RWPE1 (cell line): ENCODE results near the gene HSFX2.
A peak's percentile ranks its signal among the peaks of the same experiment; 100 is the strongest.
"Not testable (repeated sequence)": the region's sequence is repeated elsewhere in the genome, so short reads cannot be mapped to it uniquely, and the experiment has no call there.

ENCODE experiments used
- CTCF ChIA-PET: fragments of 350-600 bp; sonication (Branson Sonifier 250); formaldehyde crosslinking; extraction: SDS; loops from one replicate; lab custom pipeline; 2021; lab: Yijun Ruan, JAX
- POLR2A ChIA-PET: fragments of 400-600 bp; formaldehyde crosslinking; extraction: SDS; loops from one replicate; lab custom pipeline; 2020; ENCODE audit warnings: antibody characterized with exemption; ENCODE audit not compliant: low non-redundant PET; lab: Yijun Ruan, JAX
- DNase-seq: peaks from one replicate; pipeline ENCODE4 v3.0.0; 2012; ENCODE audit warnings: low spot score
- H3K27ac ChIP-seq: fragments of 450-650 bp; 2 replicates; pipeline ENCODE4 v1.5.1; 2017
- CTCF ChIP-seq: fragments of 450-650 bp; conservative IDR thresholded peaks from 2 replicates; pipeline ENCODE4 v1.5.1; 2017; ENCODE audit warnings: low read depth, mild to moderate bottlenecking

Gene HSFX2

GRCh38 chrX:149631234-149632165 is 36.4 kb upstream of the HSFX2 start, which contains the start of gene TMEM185A:
TMEM185A (minus strand) TSS chrX:149631792; CDS start chrX:149631580, 212 bp downstream.
- TF ChIP-seq CTCF, result no peak
- peak; percentile 16 for DNase-seq
- POLR2A ChIA-PET, result no interaction called here
- peak within 1 kb of the TSS; percentile 65 for H3K27ac ChIP-seq
- CTCF ChIA-PET, result interaction anchor here (0.6 kb wide), 1 partner anchor 12 kb away, joined by 3 read pairs; no protein-coding TSS in a partner anchor

- CTCF ChIA-PET, result interaction anchor here (0.6 kb wide), 2 partner anchors 11 to 245 kb away, joined by 3 read pairs; no protein-coding TSS in a partner anchor
Measured at GRCh38 chrX:149630681-149631233, 35.6 kb upstream of the HSFX2 start.

DNA sequence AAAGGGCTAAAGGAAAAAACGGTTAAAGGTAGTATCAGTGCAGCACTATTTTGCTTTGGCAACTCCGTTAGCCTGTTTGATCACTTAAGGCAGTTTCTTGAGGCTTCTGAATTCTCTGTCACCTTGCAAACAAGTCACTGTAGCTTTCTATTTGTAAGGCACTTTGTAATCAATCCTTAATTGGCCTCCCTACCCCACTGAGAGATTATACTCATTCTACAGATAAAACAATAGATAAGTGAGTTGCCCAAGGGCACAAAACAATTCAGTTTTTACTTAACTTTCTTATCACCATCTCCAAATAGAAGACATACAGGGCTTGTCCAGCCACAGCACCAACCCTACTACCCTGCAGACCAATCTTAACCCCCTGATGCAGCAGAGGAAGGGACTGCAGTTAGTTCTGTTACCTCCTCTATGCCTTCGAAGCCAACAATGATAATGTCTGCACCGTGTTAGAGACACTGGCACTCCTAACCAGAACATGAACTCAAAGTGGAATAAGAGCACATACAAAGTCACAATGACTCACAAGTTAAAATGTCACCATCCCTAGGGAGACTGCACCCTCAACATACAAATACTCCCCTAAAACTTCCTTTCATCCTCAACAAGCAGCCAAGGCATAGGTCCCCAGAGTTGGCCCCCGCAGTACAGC is 34.7 kb upstream of the HSFX2 start:
- POLR2A ChIA-PET, result no interaction called here
- DNase-seq, result no peak
- H3K27ac ChIP-seq, result no peak overlapping the region
- CTCF ChIA-PET, result interaction anchor here (0.6 kb wide), 1 partner anchor 246 kb away, joined by 3 read pairs; no protein-coding TSS in a partner anchor
- TF ChIP-seq CTCF, result no peak

More at GRCh38 chrX:149630681-149631233, 35.6 kb upstream of the HSFX2 start:
- no peak; the same call in 1 of the 2 replicates for TF ChIP-seq CTCF
- DNase-seq, result peak; percentile 5
- H3K27ac ChIP-seq, result peak overlapping the region; percentile 65
- POLR2A ChIA-PET, result no interaction called here

DNA sequence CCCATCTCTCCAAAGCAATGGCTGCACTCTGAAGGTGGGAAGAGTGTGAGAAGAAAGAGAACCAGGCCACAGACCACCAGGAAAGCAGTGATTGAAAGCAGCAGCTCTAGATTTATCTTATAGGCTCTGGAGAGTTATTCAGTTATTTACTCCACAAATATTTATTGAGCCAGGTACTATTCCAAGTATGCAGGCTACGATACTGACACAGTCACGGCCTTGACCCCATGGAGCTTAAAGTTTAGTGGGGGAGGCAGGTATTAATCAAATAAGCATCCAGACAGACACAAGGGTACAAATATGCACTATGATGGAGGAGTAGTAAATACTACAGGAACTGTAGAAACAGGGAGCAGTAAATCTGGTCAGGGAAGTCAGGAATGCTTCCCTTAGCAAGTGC is 33.7 kb upstream of the HSFX2 start:
- H3K27ac ChIP-seq, result no peak overlapping the region
- CTCF ChIA-PET, result no interaction called here
- no peak for DNase-seq
- no peak for TF ChIP-seq CTCF
- POLR2A ChIA-PET, result no interaction called here

DNA sequence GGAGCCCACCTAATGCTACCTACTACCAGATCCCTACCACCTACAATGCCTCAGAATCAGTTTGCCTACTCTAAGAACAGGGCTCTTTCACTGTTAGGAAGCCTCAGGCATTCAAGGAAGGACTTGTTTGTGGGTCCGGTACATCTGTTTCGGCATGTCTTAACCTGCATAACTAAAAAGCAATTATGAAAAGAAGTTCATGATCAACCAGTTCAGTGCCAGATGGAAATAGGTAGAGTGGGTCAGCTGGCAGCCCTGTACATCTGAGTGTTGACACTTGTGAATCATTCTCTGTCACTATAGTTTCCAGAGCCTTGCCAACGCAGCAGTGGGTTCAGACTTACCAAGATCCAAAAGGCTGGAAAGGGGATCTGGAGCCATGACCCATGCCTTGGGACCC is 33.2 kb upstream of the HSFX2 start:
- DNase-seq, result peak; percentile 61
- no peak for TF ChIP-seq CTCF
- ChIA-PET POLR2A (no interaction called here), CTCF (no interaction called here)
- peak overlapping the region; percentile 44; the same call in 1 of the 2 replicates for H3K27ac ChIP-seq

DNA sequence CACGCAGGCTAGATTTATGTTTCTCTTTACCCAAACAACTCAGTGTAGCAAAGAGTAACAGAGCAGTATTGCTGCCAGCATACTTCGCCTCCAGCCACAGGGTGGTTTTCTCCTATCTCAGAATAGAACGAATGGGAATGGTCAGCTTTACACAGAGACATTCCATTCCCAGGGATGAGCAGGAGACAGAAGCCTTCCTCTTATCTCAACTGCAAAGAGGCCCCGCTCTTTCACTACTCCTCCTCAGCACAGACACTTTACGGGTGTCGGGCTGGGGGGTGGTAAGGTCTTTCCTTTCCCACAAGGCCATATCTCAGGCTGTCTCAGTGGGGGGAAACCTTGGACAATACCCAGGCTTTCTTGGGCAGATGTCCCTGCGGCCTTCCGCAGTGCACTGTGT is 31.7 kb upstream of the HSFX2 start:
- CTCF ChIA-PET, POLR2A ChIA-PET, H3K27ac ChIP-seq, DNase-seq: not testable (repeated sequence)

DNA sequence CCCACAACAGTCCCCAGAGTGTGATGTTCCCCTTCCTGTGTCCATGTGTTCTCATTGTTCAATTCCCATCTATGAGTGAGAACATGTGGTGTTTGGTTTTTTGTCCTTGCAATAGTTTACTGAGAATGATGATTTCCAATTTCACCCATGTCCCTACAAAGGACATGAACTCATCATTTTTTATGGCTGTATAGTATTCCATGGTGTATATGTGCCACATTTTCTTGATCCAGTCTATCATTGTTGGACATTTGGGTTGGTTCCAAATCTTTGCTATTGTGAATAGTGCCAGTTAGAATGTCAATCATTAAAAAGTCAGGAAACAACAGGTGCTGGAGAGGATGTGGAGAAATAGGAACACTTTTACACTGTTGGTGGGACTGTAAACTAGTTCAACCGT is 24.5 kb upstream of the HSFX2 start:
- CTCF ChIA-PET, result interaction anchor here (0.7 kb wide), 1 partner anchor 11 kb away, joined by 3 read pairs; no protein-coding TSS in a partner anchor
- H3K27ac ChIP-seq, POLR2A ChIA-PET, DNase-seq: not testable (repeated sequence)
